IMR-90 (cell line): ENCODE measurements around the gene GAS7. TPM values are rescaled to one million over a fixed set of nuclear protein-coding genes. Genes with fewer than 3 reads are reported as not detected.

ENCODE experiments used
- ATAC-seq: fragments of 200-7000 bp; cut with Tn5 transposase; 2 replicates; pipeline ENCODE4 v1.9.1; 2020; ENCODE audit warnings: low read depth, mild to moderate bottlenecking, moderate library complexity
- BruUV-seq: library from RNA; stranded (reverse); fragments of 400-500 nt; replicated peaks from 2 replicates; lab custom pipeline; 2021; lab: Mats Ljungman, UMichigan
- CTCF ChIA-PET: fragments of 300-600 bp; formaldehyde crosslinking; extraction: SDS; loops from one replicate; lab custom pipeline; 2021; ENCODE audit warnings: antibody characterized with exemption; lab: Yijun Ruan, JAX
- POLR2A ChIA-PET: fragments of 300-600 bp; sonication (Branson Sonifier 250); formaldehyde crosslinking; loops from one replicate; lab custom pipeline; 2022; ENCODE audit warnings: antibody characterized with exemption; ENCODE audit not compliant: unreplicated experiment; lab: Charles Lee
- DNase-seq: peaks from one replicate; pipeline ENCODE4 v3.0.0; 2013
- H2AFZ ChIP-seq: replicated peaks from 2 replicates; pipeline ENCODE3; 2013; ENCODE audit warnings: low read length, mild to moderate bottlenecking; ENCODE audit not compliant: poor library complexity
- H2AK5ac ChIP-seq: 2 replicates; pipeline ENCODE4 v1.6.1; 2013; ENCODE audit warnings: low read depth, low read length, inconsistent platforms
- H2AK9ac ChIP-seq: replicated peaks from 2 replicates; pipeline ENCODE3; 2013; ENCODE audit warnings: mild to moderate bottlenecking, low read depth, low read length, moderate library complexity; ENCODE audit not compliant: poor library complexity
- H2BK120ac ChIP-seq: 2 replicates; pipeline ENCODE4 v1.6.1; 2013; ENCODE audit warnings: low read depth, low read length, inconsistent platforms
- H2BK15ac ChIP-seq: 3 replicates; pipeline ENCODE4 v1.6.1; 2013; ENCODE audit warnings: low read depth, low read length, inconsistent platforms
- H2BK20ac ChIP-seq: 2 replicates; pipeline ENCODE4 v1.6.1; 2013; ENCODE audit warnings: low read depth, mild to moderate bottlenecking, inconsistent platforms, low read length, moderate library complexity
- H2BK5ac ChIP-seq: 2 replicates; pipeline ENCODE4 v1.6.1; 2013; ENCODE audit warnings: mild to moderate bottlenecking, low read depth, low read length, inconsistent platforms; ENCODE audit not compliant: poor library complexity, severe bottlenecking
- H3K14ac ChIP-seq: replicated peaks from 2 replicates; pipeline ENCODE4 v1.6.1; 2013; ENCODE audit warnings: low read depth, low read length, inconsistent platforms
- H3K18ac ChIP-seq: 2 replicates; pipeline ENCODE4 v1.6.1; 2013; ENCODE audit warnings: low read depth, low read length, control low read depth
- H3K23ac ChIP-seq: 2 replicates; pipeline ENCODE4 v1.6.1; 2013; ENCODE audit warnings: low read depth, low read length, inconsistent platforms
- H3K27ac ChIP-seq: 2 replicates; pipeline ENCODE4 v1.5.1; 2013; ENCODE audit warnings: mild to moderate bottlenecking, control low read depth, low read length; ENCODE audit not compliant: insufficient read depth
- H3K27me3 ChIP-seq: 2 replicates; pipeline ENCODE4 v1.6.1; 2013; ENCODE audit warnings: low read length; ENCODE audit not compliant: control insufficient read depth, insufficient read depth
- H3K36me3 ChIP-seq: 2 replicates; pipeline ENCODE4 v1.6.1; 2013; ENCODE audit warnings: low read length, mixed read lengths; ENCODE audit not compliant: control insufficient read depth, insufficient read depth
- H3K4ac ChIP-seq: 2 replicates; pipeline ENCODE4 v1.6.1; 2013; ENCODE audit warnings: low read depth, low read length, inconsistent platforms
- H3K4me1 ChIP-seq: 2 replicates; pipeline ENCODE4 v1.6.1; 2013; ENCODE audit warnings: low read length, mixed read lengths; ENCODE audit not compliant: control insufficient read depth, insufficient read depth
- H3K4me2 ChIP-seq: 2 replicates; pipeline ENCODE4 v1.6.1; 2013; ENCODE audit warnings: low read depth, mild to moderate bottlenecking, control low read depth, low read length, moderate library complexity
- H3K4me3 ChIP-seq: 2 replicates; pipeline ENCODE4 v1.5.1; 2013; ENCODE audit warnings: low read depth, mild to moderate bottlenecking, control low read depth, low read length, moderate library complexity; ENCODE audit not compliant: insufficient read depth
- H3K56ac ChIP-seq: 2 replicates; pipeline ENCODE4 v1.6.1; 2013; ENCODE audit warnings: low read length, inconsistent platforms; ENCODE audit not compliant: insufficient read depth; ENCODE audit errors: extremely low read depth
- H3K79me1 ChIP-seq, 2 experiments: 2 replicates each; pipeline ENCODE4 v1.6.1; 2013; ENCODE audit warnings: low read length in 2 of 2, inconsistent platforms in 1 of 2, low read depth in 1 of 2
- H3K9ac ChIP-seq: 2 replicates; pipeline ENCODE4 v1.6.1; 2013; ENCODE audit warnings: low read depth, low read length, control low read depth
- H3K9me1 ChIP-seq: 2 replicates; pipeline ENCODE4 v1.6.1; 2013; ENCODE audit warnings: low read length, inconsistent platforms; ENCODE audit not compliant: insufficient read depth
- H3K9me3 ChIP-seq: 2 replicates; pipeline ENCODE4 v1.6.1; 2013; ENCODE audit warnings: low read length; ENCODE audit not compliant: control insufficient read depth, insufficient read depth
- H4K20me1 ChIP-seq: 2 replicates; pipeline ENCODE4 v1.6.1; 2013; ENCODE audit warnings: low read length, inconsistent platforms; ENCODE audit not compliant: insufficient read depth
- H4K5ac ChIP-seq: 2 replicates; pipeline ENCODE4 v1.6.1; 2013; ENCODE audit warnings: mild to moderate bottlenecking, low read depth, low read length, control low read depth
- H4K8ac ChIP-seq, 2 experiments: 2 replicates each; pipeline ENCODE4 v1.6.1; 2013; ENCODE audit warnings: low read depth in 2 of 2, low read length in 2 of 2, control low read depth in 1 of 2, inconsistent platforms in 1 of 2
- H4K91ac ChIP-seq: 2 replicates; pipeline ENCODE4 v1.6.1; 2013; ENCODE audit warnings: low read depth, low read length, inconsistent platforms; ENCODE audit not compliant: insufficient read depth
- CHD1 ChIP-seq: IDR thresholded peaks from 2 replicates; pipeline ENCODE4 v1.6.1; 2012; ENCODE audit warnings: low read depth, low read length, improper control_type of control experiment
- CTCF ChIP-seq: conservative IDR thresholded peaks from 2 replicates; pipeline ENCODE4 v1.5.1; 2012; ENCODE audit warnings: mild to moderate bottlenecking, low read depth, low read length, improper control_type of control experiment
- MAZ ChIP-seq: IDR thresholded peaks from 2 replicates; pipeline ENCODE4 v1.6.1; 2012; ENCODE audit warnings: low read depth, mild to moderate bottlenecking, low read length, improper control_type of control experiment, moderate library complexity, borderline replicate concordance
- NFE2L2 ChIP-seq: fragments of 150-350 bp; IDR thresholded peaks from 2 replicates; pipeline ENCODE4 v1.6.1; 2016; ENCODE audit warnings: low read depth, mild to moderate bottlenecking, low read length
- RAD21 ChIP-seq: IDR thresholded peaks from 2 replicates; pipeline ENCODE4 v1.6.1; 2012; ENCODE audit warnings: low read length, improper control_type of control experiment
- RCOR1 ChIP-seq: IDR thresholded peaks from 2 replicates; pipeline ENCODE4 v1.6.1; 2012; ENCODE audit warnings: mild to moderate bottlenecking, low read length, improper control_type of control experiment; ENCODE audit not compliant: insufficient replicate concordance
- RFX5 ChIP-seq: IDR thresholded peaks from 2 replicates; pipeline ENCODE4 v1.8.0; 2012; ENCODE audit warnings: low read depth, mild to moderate bottlenecking, low read length, moderate library complexity
- USF2 ChIP-seq: fragments of 150-350 bp; IDR thresholded peaks from 2 replicates; pipeline ENCODE4 v1.6.1; 2017; ENCODE audit warnings: mild to moderate bottlenecking, antibody characterized with exemption, low read length, low read depth
- WGBS, 2 experiments: methylation state at CpG; one replicate each; pipeline versions ENCODE4 v1.1.5 to v1.1.7; 2013; ENCODE audit warnings: missing lambda C conversion rate in 2 of 2; ENCODE audit not compliant: insufficient read length in 1 of 2; ENCODE audit errors: extremely low coverage in 2 of 2; 5-methylcytosine and 5-hydroxymethylcytosine counted together
- dilution Hi-C: fragments of 300-500 bp; cut with HindIII; formaldehyde crosslinking; loops from one replicate; pipeline ENCODE4 v1.14.3; 2018; ENCODE audit warnings: low sequenced_read_pairs; ENCODE audit not compliant: unreplicated experiment
- in situ Hi-C: fragments of 300-500 bp; cut with MboI; formaldehyde crosslinking; loops from 3 replicates; pipeline ENCODE4 v1.14.3; 2019; ENCODE audit warnings: low sequenced_read_pairs, inconsistent platforms, mixed read lengths
- intact Hi-C: fragments of 100-400 bp; cut with micrococcal nuclease; formaldehyde crosslinking; loops from 2 replicates; pipeline ENCODE4 v1.10.0; 2022
- polyA plus RNA-seq, 3 experiments: library from polyadenylated mRNA; depleted of rRNA; stranded (reverse); fragments of >200 nt; gene quantifications; 2 replicates each; pipeline ENCODE4 v1.2.3, GENCODE V29; 2012; ENCODE audit warnings: low replicate concordance in 1 of 3
- total RNA-seq: library from RNA; depleted of rRNA; stranded (reverse); fragments of >200 nt; gene quantifications from 2 replicates; pipeline ENCODE4 v1.2.3, GENCODE V29; 2012

GAS7 gene
- total and polyA plus RNA-seq, 2 of the 4 experiments (the other 2 are of a cell fraction): 4.6 to 5.0 TPM

- TF ChIP-seq CTCF (no peak), RAD21 (no peak), MAZ (no peak), CHD1 (no peak), USF2 (no peak), RFX5 (no peak), RCOR1 (no peak), NFE2L2 (no peak)
- WGBS, 2 experiments: 78% methylated on average over 6 of the region's 21 CpGs; no CpG with 5 or more reads in 1 of the 2 experiments
- no peak overlapping the region for H2BK5ac ChIP-seq
- no peak overlapping the region for H3K56ac ChIP-seq
- H2AK5ac ChIP-seq: no peak overlapping the region
- no peak for DNase-seq
- H3K79me1 ChIP-seq: no peaks in the 10 kb centered on the region
- no TSS peak for BruUV-seq
- CTCF ChIA-PET: interaction anchor here (1.1 kb wide), 1 partner anchor 591 kb away, joined by 3 read pairs; no protein-coding TSS in a partner anchor
- H3K9me1 ChIP-seq: no peaks in the 10 kb centered on the region
- H3K27ac ChIP-seq: no peak overlapping the region
- no peak overlapping the region for H3K14ac ChIP-seq
- H2BK15ac ChIP-seq: no peak overlapping the region
- H2AK9ac ChIP-seq: no peak overlapping the region
- no peak overlapping the region for H3K9ac ChIP-seq
- H4K8ac ChIP-seq: no peak overlapping the region
- intact Hi-C loops (no loop called here), dilution Hi-C loops (no loop called here), in situ Hi-C loops (no loop called here)
- no peak overlapping the region for H2BK120ac ChIP-seq
- H3K4me2 ChIP-seq: no peak overlapping the region
- no peaks in the 10 kb centered on the region for H3K9me3 ChIP-seq
- H3K23ac ChIP-seq: no peak overlapping the region
- no peak overlapping the region for H4K91ac ChIP-seq
- no peaks in the 10 kb centered on the region for H3K27me3 ChIP-seq
- H3K4ac ChIP-seq: no peak overlapping the region
- no peaks in the 10 kb centered on the region for H4K20me1 ChIP-seq
- H2AFZ ChIP-seq: no peak overlapping the region
- ATAC-seq: no peak
- POLR2A ChIA-PET: no interaction called here
- H3K4me1 ChIP-seq: peaks cover 2% of the 10 kb centered on the region; the same call in 1 of the 2 replicates
- H3K4me3 ChIP-seq: no peak overlapping the region
- H3K18ac ChIP-seq: no peak overlapping the region
- no peak overlapping the region for H2BK20ac ChIP-seq
- no peaks in the 10 kb centered on the region for H3K36me3 ChIP-seq
- no peak overlapping the region for H4K5ac ChIP-seq
These were observed 172.2 kb downstream of the GAS7 start for GRCh38 chr17:10025976-10026901.
